Hair follicle dermal papilla cell (primary cell): ENCODE measurements around the gene PCLAF. TPM values are rescaled to one million over a fixed set of nuclear protein-coding genes. Genes with fewer than 3 reads are reported as not detected.

Experiments used
- small RNA-seq: library from RNA; depleted of rRNA; stranded (forward); fragments of <200 nt; gene quantifications from one replicate; pipeline ENCODE3, GENCODE V24; 2012
- total RNA-seq: library from RNA; depleted of rRNA; stranded (reverse); fragments of >200 nt; gene quantifications from 2 replicates; pipeline ENCODE4 v1.2.3, GENCODE V29; 2012

The PCLAF gene
- 8.8 and 13.0 TPM in 2 replicates for total RNA-seq

DNA sequence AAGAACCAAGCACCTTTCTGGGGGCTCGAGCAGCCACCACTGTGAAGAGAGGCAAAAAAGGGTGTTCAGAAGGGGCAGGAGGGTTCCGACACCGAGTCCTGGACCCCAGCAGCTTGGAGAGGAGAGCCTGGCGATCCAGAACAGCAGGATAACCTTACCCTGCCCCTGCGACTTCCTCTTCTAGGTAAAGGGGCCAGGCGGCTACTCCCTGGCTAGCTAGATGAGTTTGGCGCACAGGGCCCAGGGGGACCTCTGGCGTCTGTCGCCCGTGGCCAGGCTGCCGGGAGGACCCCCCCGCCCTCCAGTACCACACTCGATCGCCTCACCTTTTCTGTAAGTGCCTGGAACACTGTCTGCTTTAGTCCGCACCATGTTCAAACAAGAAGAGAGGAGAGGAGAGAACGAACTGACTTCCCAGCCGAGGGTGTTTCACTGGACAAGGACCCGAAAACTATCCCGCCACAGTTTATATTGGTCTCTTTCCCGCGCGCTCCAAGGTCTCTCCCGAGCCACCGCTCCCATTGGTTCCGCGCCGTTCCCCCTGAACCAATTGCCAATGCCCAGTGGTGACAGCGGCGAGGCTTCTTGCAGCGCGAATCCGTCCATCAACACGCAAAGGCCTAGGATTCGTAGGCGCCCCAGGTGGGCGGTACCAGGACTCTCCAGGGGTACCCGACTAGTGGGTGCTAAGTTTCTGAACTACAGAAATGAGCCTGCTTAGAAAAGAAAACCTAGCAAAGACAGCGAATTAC, at the start of gene PCLAF:
Gene PCLAF, minus strand, starts transcription at position 442 of the 752 bp plus-strand sequence. Its CDS starts 70 bp downstream, at position 372.

DNA sequence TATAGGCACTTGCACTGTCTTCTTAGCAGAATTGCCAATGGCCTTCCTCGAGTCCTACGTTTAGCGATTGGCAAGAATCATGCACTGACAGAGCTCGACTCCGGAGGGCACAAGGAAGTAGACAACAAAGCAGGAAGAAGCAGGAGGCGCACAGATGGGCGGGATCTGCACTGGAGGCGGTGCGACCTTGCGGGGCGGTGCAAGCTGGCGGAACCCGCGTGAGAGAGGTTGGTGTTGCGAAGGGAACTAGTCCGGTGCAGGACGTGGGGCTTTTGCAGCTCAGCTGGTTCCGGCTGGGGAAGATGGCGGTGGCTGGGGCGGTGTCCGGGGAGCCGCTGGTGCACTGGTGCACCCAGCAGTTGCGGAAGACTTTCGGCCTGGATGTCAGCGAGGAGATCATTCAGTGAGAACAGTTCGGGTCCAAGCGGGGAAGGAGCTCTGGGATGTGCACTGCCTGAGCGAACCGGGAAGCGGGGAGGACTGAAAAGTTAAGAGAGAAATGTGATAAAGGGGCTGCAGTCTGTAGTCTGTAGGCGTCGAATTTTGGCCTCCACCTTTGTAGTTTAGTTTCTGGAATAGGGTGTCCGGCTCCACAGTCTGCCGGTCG, 6.4 kb upstream of the PCLAF start, which contains the start of gene TRIP4:
Gene TRIP4, plus strand, starts transcription at position 275 of the 607 bp plus-strand sequence. Its CDS starts 28 bp downstream, at position 303.

GRCh38 chr15:64355944-64356709, 25.1 kb downstream of the PCLAF start, which contains the start of gene CSNK1G1:
Gene CSNK1G1, minus strand, starts transcription at chr15:64356173. Its CDS starts 55,674 bp downstream, at chr15:64300499.

Small RNA genes within 50 kb of the gene (small RNA-seq; reads per million reads assigned to genes)
- gene RF00554, result not detected

Other genes starting within 250 kb of the PCLAF start
- 0.16 and 0.24 TPM in 2 replicates for gene SNX22, start 229.7 kb downstream of the PCLAF start, total RNA-seq
- 651 and 789 TPM in 2 replicates for gene PPIB, start 218.4 kb downstream of the PCLAF start, total RNA-seq
- gene CSNK1G1, start 25.3 kb downstream of the PCLAF start, total RNA-seq, result 28.7 and 36.5 TPM in 2 replicates
- 11.1 and 11.8 TPM in 2 replicates for gene TRIP4, start 6.4 kb upstream of the PCLAF start, total RNA-seq
- gene ZNF609, start 79.1 kb upstream of the PCLAF start, total RNA-seq, result 24.2 and 27.6 TPM in 2 replicates